Measurements from ENCODE around the gene SRMS.
A peak's percentile ranks its signal among the peaks of the same experiment; 100 is the strongest.

Gene SRMS

DNA sequence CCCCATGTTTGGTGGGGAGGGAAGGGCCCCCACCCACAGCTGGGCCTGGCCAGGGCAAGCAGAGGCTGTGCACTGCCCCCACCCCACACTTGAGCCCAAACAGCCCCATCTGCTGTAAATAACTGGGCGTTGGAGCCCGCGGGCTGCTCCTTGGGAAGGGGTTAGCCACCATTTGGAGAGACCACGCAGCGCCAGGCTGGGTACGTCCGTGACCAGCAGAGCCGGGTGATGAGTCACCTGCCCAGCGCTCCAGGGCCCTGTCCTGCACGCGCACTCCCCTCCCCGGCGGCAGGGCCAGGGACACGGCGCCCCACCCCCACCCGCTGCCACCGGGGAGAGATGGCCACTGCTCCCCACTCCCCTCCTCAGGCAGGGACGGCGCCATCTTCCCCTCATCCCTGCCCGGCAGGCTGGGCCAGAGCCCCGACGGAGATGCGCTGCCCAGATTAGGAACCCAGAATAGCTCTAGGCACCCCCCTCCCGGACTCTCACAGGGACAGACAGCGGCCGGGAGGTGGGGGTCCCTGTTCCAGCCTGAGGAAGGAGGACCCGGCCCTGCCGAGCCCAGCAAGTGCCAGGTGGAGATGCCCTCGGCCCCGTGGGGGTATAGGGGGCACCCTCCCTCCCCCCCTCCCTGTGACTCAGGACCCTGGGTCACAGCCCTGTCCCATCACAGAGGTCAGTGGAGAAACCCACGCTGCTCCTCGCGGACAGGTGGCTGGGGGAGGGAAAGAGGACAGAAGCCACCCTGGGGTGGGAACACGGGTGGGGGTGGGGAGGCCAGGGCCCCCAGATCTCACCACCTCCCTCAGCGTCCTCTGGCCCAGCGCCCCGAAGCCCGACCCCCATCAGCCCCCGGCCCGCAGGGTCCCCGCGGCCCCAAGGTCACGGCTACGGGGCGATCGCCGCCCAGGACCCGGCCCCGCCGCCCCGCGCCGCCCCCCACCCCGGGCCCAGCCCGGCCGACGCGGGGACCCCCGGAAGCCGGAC is 49.3 kb downstream of the SRMS start:
- H3K9me3 ChIP-seq (ENCODE audit: low read depth, low read length): no peaks in the 10 kb centered on the region
- no peak for DNase-seq (ENCODE audit: low read depth, low spot score)
- no peak overlapping the region for H3K27ac ChIP-seq
- H3K4me3 ChIP-seq: peak overlapping the region; percentile 70
- no peak overlapping the region for H3K9ac ChIP-seq (ENCODE audit: insufficient read length)
- no peaks in the 10 kb centered on the region for H3K36me3 ChIP-seq (ENCODE audit: insufficient read depth, low read length)
- TF ChIP-seq POLR2AphosphoS5 (IDR thresholded peaks at IDR 0.05; ENCODE audit: borderline replicate concordance, low read depth, low read length) (no peak), FOXP2 (optimal IDR thresholded peaks at IDR 0.05; ENCODE audit: control extremely low read depth, extremely low read length, insufficient read depth) (no peak), EZH2 (IDR thresholded peaks at IDR 0.05) (no peak)

GRCh38 chr20:63497138-63497945 is 50.2 kb downstream of the SRMS start:
- Histone ChIP-seq H3K4me3 (no peak overlapping the region), H3K9ac (ENCODE audit: insufficient read length) (no peak overlapping the region), H3K27ac (no peak overlapping the region), H3K36me3 (ENCODE audit: insufficient read depth, low read length) (no peaks in the 10 kb centered on the region), H3K9me3 (ENCODE audit: low read depth, low read length) (no peaks in the 10 kb centered on the region)
- DNase-seq (ENCODE audit: low read depth, low spot score): no peak
- TF ChIP-seq POLR2AphosphoS5 (IDR thresholded peaks at IDR 0.05; ENCODE audit: borderline replicate concordance, low read depth, low read length): no peak
- TF ChIP-seq EZH2 (IDR thresholded peaks at IDR 0.05): no peak
- TF ChIP-seq FOXP2 (optimal IDR thresholded peaks at IDR 0.05; ENCODE audit: control extremely low read depth, extremely low read length, insufficient read depth): no peak

DNA sequence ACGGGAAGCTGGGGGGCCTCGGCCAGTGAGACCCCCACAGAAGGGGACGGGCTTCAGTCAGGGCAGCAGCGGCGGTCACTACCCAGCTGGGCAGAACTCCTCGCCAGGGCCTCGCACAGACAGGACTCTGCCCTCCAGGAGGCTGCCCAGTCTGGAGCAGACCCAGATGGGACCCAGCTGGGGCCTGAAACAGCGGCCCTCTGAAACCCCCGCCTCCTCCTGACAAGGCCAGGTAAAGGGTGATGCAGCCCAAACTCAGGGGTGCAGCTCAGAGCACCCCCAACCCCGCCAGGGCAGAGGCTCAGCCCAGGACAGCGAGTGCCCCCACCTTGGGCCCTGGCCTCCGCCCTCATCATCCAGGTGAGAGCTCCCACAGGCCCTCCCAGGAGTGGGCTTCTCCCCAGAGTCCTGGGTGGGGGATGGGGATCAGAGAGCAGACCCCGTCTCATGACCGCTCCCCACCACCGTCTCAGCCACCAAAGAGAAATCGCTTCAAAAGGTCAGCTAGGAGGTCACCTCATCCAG is 50.9 kb downstream of the SRMS start:
- H3K27ac ChIP-seq: no peak overlapping the region
- H3K9me3 ChIP-seq (ENCODE audit: low read depth, low read length): no peaks in the 10 kb centered on the region
- no peaks in the 10 kb centered on the region for H3K36me3 ChIP-seq (ENCODE audit: insufficient read depth, low read length)
- no peak for TF ChIP-seq EZH2 (IDR thresholded peaks at IDR 0.05)
- DNase-seq (ENCODE audit: low read depth, low spot score): no peak
- no peak overlapping the region for H3K4me3 ChIP-seq
- no peak overlapping the region for H3K9ac ChIP-seq (ENCODE audit: insufficient read length)

- H3K9ac ChIP-seq (ENCODE audit: insufficient read length): no peak overlapping the region
- no peak overlapping the region for H3K4me3 ChIP-seq
- H3K36me3 ChIP-seq (ENCODE audit: insufficient read depth, low read length): no peaks in the 10 kb centered on the region
- H3K9me3 ChIP-seq (ENCODE audit: low read depth, low read length): no peaks in the 10 kb centered on the region
- TF ChIP-seq FOXP2 (optimal IDR thresholded peaks at IDR 0.05; ENCODE audit: control extremely low read depth, extremely low read length, insufficient read depth): no peak
- TF ChIP-seq POLR2AphosphoS5 (IDR thresholded peaks at IDR 0.05; ENCODE audit: borderline replicate concordance, low read depth, low read length): no peak
- TF ChIP-seq EZH2 (IDR thresholded peaks at IDR 0.05): no peak
- no peak for DNase-seq (ENCODE audit: low read depth, low spot score)
- H3K27ac ChIP-seq: no peak overlapping the region
These were observed 51.6 kb downstream of the SRMS start for GRCh38 chr20:63495741-63496595.

GRCh38 chr20:63495167-63495720 is 52.3 kb downstream of the SRMS start:
- no peak overlapping the region for H3K9ac ChIP-seq (ENCODE audit: insufficient read length)
- H3K36me3 ChIP-seq (ENCODE audit: insufficient read depth, low read length): no peaks in the 10 kb centered on the region
- H3K9me3 ChIP-seq (ENCODE audit: low read depth, low read length): no peaks in the 10 kb centered on the region

GRCh38 chr20:63494420-63495166 is 53.0 kb downstream of the SRMS start:
- DNase-seq (ENCODE audit: low read depth, low spot score): no peak
- no peak for TF ChIP-seq EZH2 (IDR thresholded peaks at IDR 0.05)
- no peak for TF ChIP-seq POLR2AphosphoS5 (IDR thresholded peaks at IDR 0.05; ENCODE audit: borderline replicate concordance, low read depth, low read length)
- TF ChIP-seq FOXP2 (optimal IDR thresholded peaks at IDR 0.05; ENCODE audit: control extremely low read depth, extremely low read length, insufficient read depth): no peak
- no peak overlapping the region for H3K27ac ChIP-seq
- no peak overlapping the region for H3K9ac ChIP-seq (ENCODE audit: insufficient read length)
- H3K4me3 ChIP-seq: no peak overlapping the region
- H3K9me3 ChIP-seq (ENCODE audit: low read depth, low read length): no peaks in the 10 kb centered on the region
- no peaks in the 10 kb centered on the region for H3K36me3 ChIP-seq (ENCODE audit: insufficient read depth, low read length)

More at GRCh38 chr20:63495167-63495720, 52.3 kb downstream of the SRMS start:
- DNase-seq (ENCODE audit: low read depth, low spot score): no peak
- TF ChIP-seq EZH2 (IDR thresholded peaks at IDR 0.05): no peak
- no peak for TF ChIP-seq FOXP2 (optimal IDR thresholded peaks at IDR 0.05; ENCODE audit: control extremely low read depth, extremely low read length, insufficient read depth)
- no peak for TF ChIP-seq POLR2AphosphoS5 (IDR thresholded peaks at IDR 0.05; ENCODE audit: borderline replicate concordance, low read depth, low read length)
- Histone ChIP-seq H3K4me3 (no peak overlapping the region), H3K27ac (no peak overlapping the region)

GRCh38 chr20:63494084-63494419 is 53.5 kb downstream of the SRMS start:
- no peak for TF ChIP-seq FOXP2 (optimal IDR thresholded peaks at IDR 0.05; ENCODE audit: control extremely low read depth, extremely low read length, insufficient read depth)
- no peak for TF ChIP-seq EZH2 (IDR thresholded peaks at IDR 0.05)
- TF ChIP-seq POLR2AphosphoS5 (IDR thresholded peaks at IDR 0.05; ENCODE audit: borderline replicate concordance, low read depth, low read length): no peak
- no peak overlapping the region for H3K9ac ChIP-seq (ENCODE audit: insufficient read length)
- no peaks in the 10 kb centered on the region for H3K36me3 ChIP-seq (ENCODE audit: insufficient read depth, low read length)
- no peak for DNase-seq (ENCODE audit: low read depth, low spot score)
- H3K4me3 ChIP-seq: no peak overlapping the region
- H3K9me3 ChIP-seq (ENCODE audit: low read depth, low read length): no peaks in the 10 kb centered on the region
- H3K27ac ChIP-seq: no peak overlapping the region
